ENCODE data around the gene SH3BP2.
A peak's percentile ranks its signal among the peaks of the same experiment; 100 is the strongest.

SH3BP2 gene

GRCh38 chr4:2816401-2816954 lies 23.6 kb downstream of the SH3BP2 start:
- no peak for DNase-seq (ENCODE audit: low read depth, low spot score)
- no peak for TF ChIP-seq CTCF (IDR thresholded peaks at IDR 0.05; ENCODE audit: insufficient read depth, low read length, missing control alignments)
- POLR2A ChIA-PET, result no interaction called here
- no peak overlapping the region for H3K4me3 ChIP-seq (ENCODE audit: low read depth, low read length)
- CTCF ChIA-PET, result no interaction called here

DNA sequence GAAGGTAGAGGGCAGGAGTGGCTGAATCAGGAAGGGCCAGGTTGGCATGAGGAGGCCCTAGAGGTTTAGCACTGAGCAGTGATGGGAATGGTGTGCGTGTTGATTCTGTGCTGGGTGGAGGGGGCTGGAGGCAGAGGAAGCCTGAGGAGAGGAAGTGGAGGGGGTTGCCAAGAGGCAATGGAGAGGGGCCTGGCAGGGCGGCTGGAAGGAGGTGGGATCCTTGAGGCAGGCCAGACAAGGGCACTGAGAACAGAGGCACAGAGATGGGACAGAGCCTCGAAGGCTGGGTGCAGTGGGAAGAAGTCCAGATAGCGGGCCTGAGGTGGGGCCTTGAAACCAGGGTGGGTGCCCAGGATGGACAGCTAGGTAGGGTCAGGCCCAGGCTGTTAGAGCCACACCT lies 24.3 kb downstream of the SH3BP2 start:
- TF ChIP-seq CTCF (IDR thresholded peaks at IDR 0.05; ENCODE audit: insufficient read depth, low read length, missing control alignments), result no peak
- no peak for DNase-seq (ENCODE audit: low read depth, low spot score)
- ChIA-PET CTCF (no interaction called here), POLR2A (no interaction called here)
- no peak overlapping the region; the same call in 1 of the 2 replicates for H3K4me3 ChIP-seq (ENCODE audit: low read depth, low read length)

- H3K4me3 ChIP-seq (ENCODE audit: low read depth, low read length), result peak overlapping the region; percentile 61
- no peak for TF ChIP-seq CTCF (IDR thresholded peaks at IDR 0.05; ENCODE audit: insufficient read depth, low read length, missing control alignments)
- ChIA-PET POLR2A (no interaction called here), CTCF (interaction anchor here (1.3 kb wide), 1 partner anchor 49 kb away, joined by 3 read pairs; no protein-coding TSS in a partner anchor)
- no peak for DNase-seq (ENCODE audit: low read depth, low spot score)
These were observed 24.9 kb downstream of the SH3BP2 start for GRCh38 chr4:2817701-2818350.

- CTCF ChIA-PET, result interaction anchor here (1.3 kb wide), 2 partner anchors 50 to 144 kb away, joined by 3 read pairs; no protein-coding TSS in a partner anchor
- POLR2A ChIA-PET, result interaction anchor here (0.7 to 1.2 kb wide), 2 partner anchors 9 to 404 kb away, joined by 3 read pairs; no protein-coding TSS in a partner anchor
- TF ChIP-seq CTCF (IDR thresholded peaks at IDR 0.05; ENCODE audit: insufficient read depth, low read length, missing control alignments), result no peak
- peak overlapping the region; percentile 61 for H3K4me3 ChIP-seq (ENCODE audit: low read depth, low read length)
- DNase-seq (ENCODE audit: low read depth, low spot score), result no peak
These were observed 25.6 kb downstream of the SH3BP2 start for GRCh38 chr4:2818351-2818939.

GRCh38 chr4:2819244-2820215 lies 26.6 kb downstream of the SH3BP2 start:
- CTCF ChIA-PET, result interaction anchor here (1.2 to 1.3 kb wide), 3 partner anchors 51 to 142 kb away, joined by 3 read pairs; no protein-coding TSS in a partner anchor
- POLR2A ChIA-PET, result interaction anchor here (0.7 to 1.2 kb wide), 2 partner anchors 10 to 405 kb away, joined by 3 read pairs; no protein-coding TSS in a partner anchor
- H3K4me3 ChIP-seq (ENCODE audit: low read depth, low read length), result no peak overlapping the region; the same call in 1 of the 2 replicates
- DNase-seq (ENCODE audit: low read depth, low spot score), result no peak
- no peak for TF ChIP-seq CTCF (IDR thresholded peaks at IDR 0.05; ENCODE audit: insufficient read depth, low read length, missing control alignments)

Measured in AG04449 (cell line).